Rectal smooth muscle tissue (tissue), 1 donor: Measurements from ENCODE around the gene C5orf47.

ENCODE experiments used
- H3K27ac ChIP-seq: one replicate; pipeline ENCODE4 v1.7.0; 2013; ENCODE audit warnings: low read depth, low read length, inconsistent platforms
- H3K27me3 ChIP-seq: one replicate; pipeline ENCODE4 v1.7.0; 2013; ENCODE audit warnings: low read length; ENCODE audit not compliant: control insufficient read depth, insufficient read depth
- H3K36me3 ChIP-seq: one replicate; pipeline ENCODE4 v1.7.0; 2013; ENCODE audit warnings: low read length; ENCODE audit not compliant: control insufficient read depth, insufficient read depth
- H3K4me1 ChIP-seq: one replicate; pipeline ENCODE4 v1.7.0; 2013; ENCODE audit warnings: low read length; ENCODE audit not compliant: control insufficient read depth, insufficient read depth
- H3K4me3 ChIP-seq: one replicate; pipeline ENCODE4 v1.7.0; 2013; ENCODE audit warnings: low read length
- H3K9ac ChIP-seq: one replicate; pipeline ENCODE4 v1.7.0; 2013; ENCODE audit warnings: low read length

The C5orf47 gene

GRCh38 chr5:173962436-173962972 is 26.5 kb upstream of the C5orf47 start:
- Histone ChIP-seq H3K27me3 (no peaks in the 10 kb centered on the region), H3K4me1 (no peaks in the 10 kb centered on the region), H3K4me3 (no peak overlapping the region), H3K9ac (no peak overlapping the region), H3K36me3 (no peaks in the 10 kb centered on the region), H3K27ac (no peak overlapping the region)

- no peaks in the 10 kb centered on the region for H3K27me3 ChIP-seq
- H3K36me3 ChIP-seq, result no peaks in the 10 kb centered on the region
- no peak overlapping the region for H3K27ac ChIP-seq
- H3K4me1 ChIP-seq, result no peaks in the 10 kb centered on the region
- no peak overlapping the region for H3K9ac ChIP-seq
- peak overlapping the region; percentile 22 for H3K4me3 ChIP-seq
Measured at GRCh38 chr5:173963182-173963838, 25.7 kb upstream of the C5orf47 start.

- no peak overlapping the region for H3K9ac ChIP-seq
Measured at GRCh38 chr5:173963867-173964441, 25.0 kb upstream of the C5orf47 start.

GRCh38 chr5:173964506-173964905 is 24.5 kb upstream of the C5orf47 start:
- Histone ChIP-seq H3K4me3 (no peak overlapping the region), H3K27me3 (no peaks in the 10 kb centered on the region), H3K4me1 (no peaks in the 10 kb centered on the region), H3K36me3 (no peaks in the 10 kb centered on the region), H3K9ac (no peak overlapping the region), H3K27ac (no peak overlapping the region)

More at GRCh38 chr5:173963867-173964441, 25.0 kb upstream of the C5orf47 start:
- Histone ChIP-seq H3K27ac (no peak overlapping the region), H3K27me3 (no peaks in the 10 kb centered on the region), H3K4me3 (peak overlapping the region; percentile 22), H3K36me3 (no peaks in the 10 kb centered on the region), H3K4me1 (no peaks in the 10 kb centered on the region)

- Histone ChIP-seq H3K27me3 (no peaks in the 10 kb centered on the region), H3K36me3 (no peaks in the 10 kb centered on the region), H3K27ac (no peak overlapping the region), H3K4me1 (no peaks in the 10 kb centered on the region), H3K4me3 (no peak overlapping the region), H3K9ac (no peak overlapping the region)
Measured at GRCh38 chr5:173967241-173967640, 21.7 kb upstream of the C5orf47 start.

- Histone ChIP-seq H3K36me3 (no peaks in the 10 kb centered on the region), H3K27ac (no peak overlapping the region), H3K27me3 (no peaks in the 10 kb centered on the region), H3K4me1 (no peaks in the 10 kb centered on the region), H3K4me3 (no peak overlapping the region), H3K9ac (no peak overlapping the region)
Measured at GRCh38 chr5:173968154-173968797, 20.7 kb upstream of the C5orf47 start.

GRCh38 chr5:173969167-173970049 is 19.6 kb upstream of the C5orf47 start:
- no peak overlapping the region for H3K4me3 ChIP-seq
- H3K9ac ChIP-seq, result no peak overlapping the region
- no peaks in the 10 kb centered on the region for H3K4me1 ChIP-seq
- no peaks in the 10 kb centered on the region for H3K27me3 ChIP-seq
- no peak overlapping the region for H3K27ac ChIP-seq
- no peaks in the 10 kb centered on the region for H3K36me3 ChIP-seq

GRCh38 chr5:173970878-173971650 is 17.9 kb upstream of the C5orf47 start:
- no peaks in the 10 kb centered on the region for H3K36me3 ChIP-seq
- H3K4me1 ChIP-seq, result no peaks in the 10 kb centered on the region
- H3K27ac ChIP-seq, result no peak overlapping the region
- H3K4me3 ChIP-seq, result no peak overlapping the region
- H3K9ac ChIP-seq, result no peak overlapping the region
- no peaks in the 10 kb centered on the region for H3K27me3 ChIP-seq

GRCh38 chr5:173971681-173972345 is 17.2 kb upstream of the C5orf47 start:
- H3K27ac ChIP-seq, result no peak overlapping the region
- H3K36me3 ChIP-seq, result no peaks in the 10 kb centered on the region
- no peak overlapping the region for H3K9ac ChIP-seq
- H3K27me3 ChIP-seq, result no peaks in the 10 kb centered on the region
- H3K4me3 ChIP-seq, result no peak overlapping the region
- no peaks in the 10 kb centered on the region for H3K4me1 ChIP-seq

- no peak overlapping the region for H3K27ac ChIP-seq
- peak overlapping the region; percentile 59 for H3K4me3 ChIP-seq
- H3K9ac ChIP-seq, result no peak overlapping the region
- H3K36me3 ChIP-seq, result no peaks in the 10 kb centered on the region
- no peaks in the 10 kb centered on the region for H3K4me1 ChIP-seq
- H3K27me3 ChIP-seq, result no peaks in the 10 kb centered on the region
Measured at GRCh38 chr5:173972607-173972924, 16.4 kb upstream of the C5orf47 start.

GRCh38 chr5:173972925-173973615 is 15.9 kb upstream of the C5orf47 start:
- peak overlapping the region; percentile 59 for H3K4me3 ChIP-seq
- no peak overlapping the region for H3K27ac ChIP-seq
- no peak overlapping the region for H3K9ac ChIP-seq

More at GRCh38 chr5:173972925-173973615, 15.9 kb upstream of the C5orf47 start:
- H3K36me3 ChIP-seq, result no peaks in the 10 kb centered on the region
- no peaks in the 10 kb centered on the region for H3K4me1 ChIP-seq
- no peaks in the 10 kb centered on the region for H3K27me3 ChIP-seq
